ENCODE data around the gene NOTCH1. TPM values are rescaled to one million over a fixed set of nuclear protein-coding genes. Genes with fewer than 3 reads are reported as not detected.

Gene NOTCH1
- total and polyA plus RNA-seq, 2 of the 8 experiments (the other 6 are each of a cell fraction or from before 2014, with no cell fraction given) = 6.9 to 55.6 TPM

- no peak for TF ChIP-seq ATF2 (IDR thresholded peaks at IDR 0.05; ENCODE audit: low read length)
Observed at GRCh38 chr9:136550439-136551289, 4.8 kb upstream of the NOTCH1 start (continued).
